Measurements from ENCODE around the gene HS3ST3A1. TPM values are rescaled to one million over a fixed set of nuclear protein-coding genes. Genes with fewer than 3 reads are reported as not detected.
"Not testable (repeated sequence)": the region's sequence is repeated elsewhere in the genome, so short reads cannot be mapped to it uniquely, and the experiment has no call there.

The HS3ST3A1 gene
- total RNA-seq, 2 donors from 2014 or later, result not detected

GRCh38 chr17:13496553-13497056 lies 105.1 kb downstream of the HS3ST3A1 start:
- not testable (repeated sequence) for ATAC-seq; H3K9me3 Mint-ChIP-seq; H3K27ac Mint-ChIP-seq; H3K36me3 Mint-ChIP-seq; DNase-seq (ENCODE audit: low spot score in 2 of 2)

GRCh38 chr17:13495423-13495822 lies 106.3 kb downstream of the HS3ST3A1 start:
- Mint-ChIP-seq H3K9me3 (peaks cover 0 to 4% of the 10 kb centered on the region in 2 donors), H3K27ac (no peak overlapping the region), H3K36me3 (no peaks in the 10 kb centered on the region)
- DNase-seq (ENCODE audit: low spot score in 2 of 2), result no peak
- ATAC-seq, result no peak

DNA sequence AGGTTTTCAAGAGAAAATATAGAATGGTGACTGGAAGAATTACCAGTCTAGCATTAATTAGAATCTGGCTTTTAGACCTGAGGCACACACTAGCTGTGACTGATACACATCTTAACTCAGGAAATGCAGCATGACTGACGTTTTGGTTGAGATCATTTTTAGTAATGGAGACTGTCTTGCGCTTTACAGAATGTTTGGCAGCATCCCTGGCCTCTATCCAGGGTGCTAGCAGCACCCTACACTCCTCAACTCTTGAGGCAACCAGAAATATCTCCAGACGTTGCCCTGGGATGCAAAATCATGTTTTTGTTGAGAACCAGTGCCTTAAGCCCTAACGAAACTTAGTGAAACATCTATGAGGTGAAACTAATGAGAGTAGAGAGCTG lies 109.0 kb downstream of the HS3ST3A1 start:
- ATAC-seq, result no peak
- H3K27ac Mint-ChIP-seq, result no peak overlapping the region
- no peak for DNase-seq (ENCODE audit: low spot score in 2 of 2)
- H3K36me3 Mint-ChIP-seq, result no peaks in the 10 kb centered on the region
- H3K9me3 Mint-ChIP-seq, result peaks cover 0 to 4% of the 10 kb centered on the region in 2 donors

DNA sequence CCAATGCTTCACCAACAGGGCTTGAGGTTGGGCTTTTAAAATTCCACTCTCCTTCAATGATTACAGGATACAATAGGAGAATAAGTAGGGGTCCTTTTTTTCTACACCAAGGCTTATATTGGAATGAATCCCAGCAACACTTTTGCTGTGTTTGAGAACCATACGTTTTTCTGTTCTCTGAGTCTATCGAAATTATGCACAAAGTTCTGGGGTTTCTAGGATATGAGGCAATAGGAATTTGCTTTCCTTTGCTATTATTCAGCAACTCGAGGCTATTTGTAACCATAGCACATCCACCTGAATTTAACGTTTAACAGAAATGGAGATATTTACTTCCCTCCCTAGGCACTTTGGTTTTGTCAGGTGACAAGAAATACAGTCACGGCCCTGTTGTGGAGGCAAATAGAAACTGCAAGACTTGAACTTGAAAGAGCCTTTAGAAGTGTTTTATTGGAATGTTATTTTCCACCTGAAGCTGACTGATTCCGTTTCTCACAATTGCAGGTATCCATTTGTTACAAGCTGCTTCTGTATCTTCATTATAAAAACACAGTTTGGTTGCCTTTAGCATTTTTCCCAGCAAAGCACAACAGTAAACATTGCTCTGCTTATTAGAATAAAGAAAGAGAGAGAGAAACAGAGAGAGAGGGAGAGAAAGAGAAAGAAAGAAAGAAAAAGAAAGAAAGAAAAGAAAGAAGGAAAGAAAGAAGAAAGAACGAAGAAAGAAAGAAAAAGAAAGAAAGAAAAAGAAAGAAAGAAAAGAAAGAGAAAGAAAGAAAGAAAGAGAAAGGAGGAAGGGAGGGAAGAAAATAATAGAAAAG lies 109.6 kb downstream of the HS3ST3A1 start:
- no peak for ATAC-seq

GRCh38 chr17:13491491-13491890 lies 110.2 kb downstream of the HS3ST3A1 start:
- Mint-ChIP-seq H3K27ac (no peak overlapping the region), H3K9me3 (peaks cover 0 to 4% of the 10 kb centered on the region in 2 donors), H3K36me3 (no peaks in the 10 kb centered on the region)
- ATAC-seq (no peak), DNase-seq (ENCODE audit: low spot score in 2 of 2) (no peak)

More for the DNA sequence above, 109.6 kb downstream of the HS3ST3A1 start:
- peaks cover 0 to 4% of the 10 kb centered on the region in 2 donors for H3K9me3 Mint-ChIP-seq
- DNase-seq (ENCODE audit: low spot score in 2 of 2), result no peak
- H3K36me3 Mint-ChIP-seq, result no peaks in the 10 kb centered on the region
- no peak overlapping the region for H3K27ac Mint-ChIP-seq

DNA sequence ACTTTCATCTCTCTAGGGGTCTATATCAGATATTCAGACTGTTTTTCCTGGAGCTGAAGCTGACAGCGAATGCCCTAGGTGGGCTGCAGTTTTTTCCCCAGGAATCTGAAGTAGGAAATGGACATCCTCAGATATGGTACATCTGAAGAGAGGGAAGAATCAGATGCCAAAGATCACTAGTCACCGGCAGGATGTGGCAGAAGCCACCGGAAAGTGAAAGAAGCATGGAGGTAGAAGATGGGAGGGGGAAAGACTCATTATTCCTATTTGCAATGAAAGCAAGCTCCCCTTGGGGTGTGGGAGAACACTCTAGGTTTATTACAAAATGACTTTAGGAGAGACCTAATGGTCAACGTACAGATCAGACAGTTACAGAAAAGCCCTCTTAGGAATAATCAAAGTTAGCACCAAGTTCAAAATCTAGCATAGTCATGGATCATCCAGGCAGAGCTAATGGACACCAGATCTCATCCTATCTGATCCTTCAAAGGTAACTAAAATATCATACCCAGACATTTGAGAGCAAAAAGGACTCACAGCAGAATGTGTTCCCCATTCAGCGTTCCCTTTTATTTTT lies 110.7 kb downstream of the HS3ST3A1 start:
- DNase-seq (ENCODE audit: low spot score in 2 of 2) (no peak), ATAC-seq (no peak)
- peaks cover 0 to 4% of the 10 kb centered on the region in 2 donors for H3K9me3 Mint-ChIP-seq
- no peak overlapping the region for H3K27ac Mint-ChIP-seq
- no peaks in the 10 kb centered on the region for H3K36me3 Mint-ChIP-seq

- Mint-ChIP-seq H3K9me3 (peaks cover under 1 to 4% of the 10 kb centered on the region in 2 donors), H3K27ac (no peak overlapping the region), H3K36me3 (no peaks in the 10 kb centered on the region)
- ATAC-seq (no peak), DNase-seq (ENCODE audit: low spot score in 2 of 2) (no peak)
Observed at GRCh38 chr17:13490427-13490826, 111.3 kb downstream of the HS3ST3A1 start.

DNA sequence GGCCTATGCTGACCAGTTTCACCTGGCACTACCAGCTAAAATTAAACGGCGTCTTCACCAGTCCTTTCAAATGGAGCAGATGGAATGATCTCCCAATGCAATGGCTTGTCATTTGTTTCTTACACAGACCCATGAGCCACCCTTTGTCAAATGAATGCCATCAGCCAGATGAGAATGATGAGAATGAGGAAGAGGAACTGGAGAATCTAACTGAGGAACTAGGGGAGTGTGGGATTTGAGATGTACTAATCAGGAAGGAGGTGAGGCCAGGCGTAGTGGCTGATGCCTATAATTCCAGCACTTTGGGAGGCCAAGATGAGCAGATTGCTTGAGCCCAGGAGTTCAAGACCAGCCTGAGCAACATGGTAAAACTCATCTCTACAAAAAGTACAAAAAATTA lies 116.4 kb downstream of the HS3ST3A1 start:
- ATAC-seq, result no peak

DNA sequence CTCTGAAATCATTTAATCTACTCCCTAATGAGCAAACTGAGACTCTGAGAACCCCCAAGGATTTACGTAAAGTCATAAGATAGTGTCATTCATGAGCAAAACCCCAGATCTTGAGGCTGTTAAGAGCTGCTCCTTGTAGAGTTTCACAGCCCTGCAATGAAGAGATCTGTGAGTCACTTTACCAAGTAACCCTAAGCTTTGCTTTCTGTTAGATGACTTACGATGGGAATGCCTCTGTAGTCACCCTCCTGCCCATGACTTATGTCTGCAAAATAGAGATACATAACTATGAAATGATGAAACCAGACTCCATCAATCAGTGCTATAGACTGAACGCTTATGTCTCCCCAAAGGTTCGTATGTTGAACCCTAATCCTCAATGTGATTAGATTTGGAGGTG lies 117.7 kb downstream of the HS3ST3A1 start:
- H3K9me3 Mint-ChIP-seq, result peaks cover 16 to 25% of the 10 kb centered on the region in 2 donors
- ATAC-seq (no peak), DNase-seq (ENCODE audit: low spot score in 2 of 2) (no peak)
- no peak overlapping the region for H3K27ac Mint-ChIP-seq
- peaks cover 0 to 9% of the 10 kb centered on the region in 2 donors for H3K36me3 Mint-ChIP-seq

More for the DNA sequence above, 116.4 kb downstream of the HS3ST3A1 start:
- Mint-ChIP-seq H3K36me3 (peaks cover 0 to 6% of the 10 kb centered on the region in 2 donors), H3K27ac (no peak overlapping the region), H3K9me3 (peaks cover 10 to 19% of the 10 kb centered on the region in 2 donors)
- DNase-seq (ENCODE audit: low spot score in 2 of 2), result no peak

DNA sequence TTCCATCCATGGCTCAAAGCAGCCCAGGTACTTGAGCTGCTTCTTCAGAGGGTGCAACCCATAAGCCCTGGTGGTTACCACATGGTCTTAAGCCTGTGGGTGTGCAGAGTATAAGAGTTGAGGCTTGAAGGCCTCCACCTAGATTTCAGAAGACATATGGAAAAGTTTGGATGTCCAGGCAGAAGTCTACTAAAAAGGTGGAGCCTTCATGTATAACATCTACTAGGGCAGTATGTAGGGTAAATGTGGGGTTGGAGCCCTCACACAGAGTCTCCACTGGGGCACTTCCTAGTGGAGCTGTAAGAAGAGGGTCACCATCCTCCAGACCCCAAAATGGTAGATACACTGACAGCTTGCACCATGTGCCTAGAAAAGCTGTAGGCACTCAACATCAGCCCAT lies 120.9 kb downstream of the HS3ST3A1 start:
- ATAC-seq, result no peak
- H3K27ac Mint-ChIP-seq, result no peak overlapping the region
- peaks cover 0 to 13% of the 10 kb centered on the region in 2 donors for H3K36me3 Mint-ChIP-seq

DNA sequence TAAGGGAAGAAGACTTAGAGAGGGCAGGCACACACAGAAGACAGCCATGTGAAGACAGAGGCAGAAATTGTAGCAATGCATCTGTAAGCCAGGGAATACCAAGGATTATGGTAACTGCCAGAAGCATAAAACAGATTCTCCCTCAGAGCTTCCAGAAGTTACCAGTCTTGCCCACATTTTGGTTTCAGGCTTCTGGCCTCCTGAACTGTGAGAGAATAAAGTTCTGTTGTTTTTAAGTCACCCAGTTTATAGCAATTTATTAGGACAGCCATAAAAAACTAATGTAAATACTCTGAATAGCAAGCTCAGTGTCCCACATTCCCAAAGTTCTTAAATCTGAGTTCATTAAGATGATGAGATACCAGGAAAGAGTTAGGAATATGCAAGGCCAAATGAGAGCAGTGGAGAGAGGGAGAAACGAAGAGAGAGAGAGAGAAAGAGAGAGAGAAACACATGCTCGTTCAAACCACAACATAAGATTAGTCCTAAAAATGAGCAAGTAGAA lies 123.4 kb downstream of the HS3ST3A1 start:
- DNase-seq (ENCODE audit: low spot score in 2 of 2) (no peak), ATAC-seq (no peak)
- Mint-ChIP-seq H3K9me3 (peaks cover 22 to 32% of the 10 kb centered on the region in 2 donors), H3K36me3 (peaks cover 0 to 13% of the 10 kb centered on the region in 2 donors), H3K27ac (no peak overlapping the region)

More for the DNA sequence above, 120.9 kb downstream of the HS3ST3A1 start:
- H3K9me3 Mint-ChIP-seq, result peaks cover 22 to 37% of the 10 kb centered on the region in 2 donors
- DNase-seq (ENCODE audit: low spot score in 2 of 2), result no peak

DNA sequence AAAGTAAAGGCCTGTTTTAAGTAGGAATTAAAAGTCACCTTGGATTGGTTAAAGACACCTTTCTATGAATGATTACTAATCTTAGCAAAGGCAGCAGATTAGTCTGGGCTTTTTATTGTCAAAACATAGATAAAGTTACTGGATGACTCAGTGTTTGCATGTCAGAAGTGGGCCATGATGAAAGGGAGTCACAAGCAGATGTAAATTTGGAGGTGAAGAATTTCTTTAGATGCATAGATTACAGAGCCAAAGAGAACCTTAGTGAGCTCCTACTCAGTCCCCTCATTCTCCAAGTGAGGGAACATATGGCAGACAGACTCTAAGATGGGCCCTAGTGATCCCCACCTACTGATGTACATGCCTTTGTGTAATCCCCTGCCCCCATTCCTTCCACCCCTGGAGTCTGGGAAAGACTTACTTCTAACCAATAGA lies 124.5 kb downstream of the HS3ST3A1 start:
- DNase-seq (ENCODE audit: low spot score in 2 of 2), result no peak
- Mint-ChIP-seq H3K36me3 (peaks cover 0 to 13% of the 10 kb centered on the region in 2 donors), H3K27ac (no peak overlapping the region), H3K9me3 (peaks cover 22 to 32% of the 10 kb centered on the region in 2 donors)
- ATAC-seq, result no peak

DNA sequence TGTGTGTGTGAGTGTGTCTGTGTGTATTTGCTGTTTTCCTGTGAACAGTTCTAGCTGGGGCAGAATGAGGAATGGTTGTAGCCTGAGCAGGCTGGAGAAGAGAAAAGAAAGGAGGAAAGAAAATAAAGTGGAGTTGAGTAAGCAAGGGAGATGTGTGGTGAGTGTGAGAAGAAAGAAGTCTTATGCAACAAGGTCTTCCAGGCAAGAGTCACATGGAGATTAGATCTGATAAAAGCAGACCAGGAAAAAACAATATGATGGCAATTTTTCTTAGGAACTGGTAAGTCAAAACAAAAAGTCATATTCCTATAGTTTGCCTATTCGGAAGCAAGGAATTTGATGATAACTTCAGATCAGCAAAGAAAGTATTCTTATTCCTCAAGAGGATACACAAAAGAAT lies 125.0 kb downstream of the HS3ST3A1 start:
- DNase-seq (ENCODE audit: low spot score in 2 of 2) (no peak), ATAC-seq (no peak)
- Mint-ChIP-seq H3K9me3 (peaks cover 20 to 30% of the 10 kb centered on the region in 2 donors), H3K27ac (no peak overlapping the region), H3K36me3 (peaks cover 0 to 13% of the 10 kb centered on the region in 2 donors)

GRCh38 chr17:13475574-13476223 lies 126.0 kb downstream of the HS3ST3A1 start:
- peaks cover 15 to 22% of the 10 kb centered on the region in 2 donors for H3K9me3 Mint-ChIP-seq
- DNase-seq (ENCODE audit: low spot score in 2 of 2) (no peak), ATAC-seq (no peak)
- no peak overlapping the region for H3K27ac Mint-ChIP-seq
- peaks cover 0 to 11% of the 10 kb centered on the region in 2 donors for H3K36me3 Mint-ChIP-seq

DNA sequence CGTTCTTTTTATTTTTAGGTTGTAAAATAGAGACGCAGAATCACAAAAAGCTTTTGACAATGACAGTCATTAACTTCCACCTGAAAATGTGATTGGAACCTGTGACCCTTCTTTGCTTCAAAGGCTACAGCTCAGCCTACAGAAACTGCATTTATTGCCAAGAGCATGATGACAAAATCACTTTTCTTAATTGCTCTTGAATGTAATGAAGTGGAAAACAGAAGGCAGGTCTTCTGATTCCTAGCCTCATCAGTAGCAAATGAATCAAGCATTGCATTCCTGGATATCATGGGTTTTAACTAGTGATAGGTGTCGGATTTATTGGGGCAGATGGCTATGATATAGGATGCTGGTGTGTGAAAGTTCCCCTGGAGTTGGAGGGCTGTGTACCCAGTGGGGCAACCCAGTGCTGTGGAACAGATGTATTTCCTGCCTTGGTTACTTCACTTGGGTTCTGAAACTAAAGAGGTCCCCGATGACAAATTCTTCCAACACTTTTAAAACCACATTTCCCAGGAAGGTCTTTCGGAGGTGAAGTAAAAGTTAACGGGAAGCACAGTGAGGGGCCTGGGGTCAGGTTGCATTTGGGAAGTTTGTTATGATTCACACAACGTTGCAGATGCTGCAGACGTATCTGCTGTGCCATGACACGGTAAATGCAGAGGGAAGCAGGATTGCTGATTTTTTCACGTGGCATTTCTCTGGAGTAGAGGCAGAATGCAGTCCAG lies 127.5 kb downstream of the HS3ST3A1 start:
- peaks cover 6 to 15% of the 10 kb centered on the region in 2 donors for H3K9me3 Mint-ChIP-seq
- DNase-seq (ENCODE audit: low spot score in 2 of 2) (no peak), ATAC-seq (no peak)
- no peak overlapping the region for H3K27ac Mint-ChIP-seq
- H3K36me3 Mint-ChIP-seq, result peaks cover 0 to 5% of the 10 kb centered on the region in 2 donors

- Mint-ChIP-seq H3K27ac (no peak overlapping the region), H3K36me3 (no peaks in the 10 kb centered on the region), H3K9me3 (peaks cover 0 to 7% of the 10 kb centered on the region in 2 donors)
- ATAC-seq (no peak), DNase-seq (ENCODE audit: low spot score in 2 of 2) (no peak)
Observed at GRCh38 chr17:13465678-13466077, 136.1 kb downstream of the HS3ST3A1 start.
